Epithelial cell of proximal tubule (primary cell): ENCODE results near the gene SHLD3. TPM values are rescaled to one million over a fixed set of nuclear protein-coding genes. Genes with fewer than 3 reads are reported as not detected.
A peak's percentile ranks its signal among the peaks of the same experiment; 100 is the strongest.
"Not testable (repeated sequence)": the region's sequence is repeated elsewhere in the genome, so short reads cannot be mapped to it uniquely, and the experiment has no call there.

Experiments used
- DNase-seq: peaks from one replicate; pipeline ENCODE4 v3.0.0-alpha.2; 2011; ENCODE audit warnings: low read depth
- H3K4me3 ChIP-seq: 2 replicates; pipeline ENCODE4 v1.5.1; 2011; ENCODE audit warnings: low read depth, mild to moderate bottlenecking, low read length
- CTCF ChIP-seq: conservative IDR thresholded peaks from 2 replicates; pipeline ENCODE4 v1.5.1; 2012; ENCODE audit warnings: low read depth, mild to moderate bottlenecking, low read length
- total RNA-seq: library from RNA; depleted of rRNA; stranded (reverse); fragments of >200 nt; gene quantifications from 2 replicates; pipeline ENCODE4 v1.2.3, GENCODE V29; 2015

SHLD3 gene, protein sequence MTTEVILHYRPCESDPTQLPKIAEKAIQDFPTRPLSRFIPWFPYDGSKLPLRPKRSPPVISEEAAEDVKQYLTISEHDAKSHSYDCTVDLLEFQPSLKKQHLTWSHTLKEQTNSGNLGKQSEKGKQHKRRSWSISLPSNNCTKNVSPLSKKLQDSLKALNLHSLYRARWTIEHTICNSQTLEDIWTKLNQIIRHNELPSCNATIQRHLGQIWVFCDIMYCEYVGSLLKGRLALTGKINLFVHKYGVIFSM
- total RNA-seq, result 1.8 and 2.0 TPM in 2 replicates

- TF ChIP-seq CTCF, result no peak
- DNase-seq, result peak; percentile 74
- peak within 1 kb of the TSS; percentile 94 for H3K4me3 ChIP-seq
Measured at GRCh38 chr5:65624571-65625555, at the start of gene SHLD3, which contains the start of gene TRAPPC13. Gene SHLD3 (plus strand): TSS chr5:65625027. CDS start chr5:65629588, 4,561 bp downstream. Gene TRAPPC13 (plus strand): TSS chr5:65625027. CDS start chr5:65625061, 34 bp downstream.

DNA sequence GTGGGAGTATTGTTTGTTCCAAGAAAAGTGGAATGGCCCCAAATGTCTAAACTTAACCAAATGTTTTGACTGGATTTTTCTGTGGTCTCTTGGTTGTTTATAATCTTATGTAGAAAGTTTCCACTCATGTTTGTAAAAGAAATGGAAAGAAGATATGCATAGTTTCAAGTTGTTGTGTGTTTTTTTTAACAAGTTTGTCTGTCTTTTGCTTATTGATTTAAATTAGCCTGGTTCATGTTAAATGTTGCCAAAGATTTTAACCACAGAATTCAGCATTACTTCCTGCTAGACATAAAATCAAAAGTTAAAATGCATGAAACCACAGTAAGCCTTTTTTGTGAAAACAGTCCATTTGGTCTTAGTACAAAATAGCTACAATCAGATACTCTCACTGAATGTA lies 47.7 kb upstream of the SHLD3 start:
- H3K4me3 ChIP-seq, result no peak overlapping the region

GRCh38 chr5:65588694-65589093 lies 36.1 kb upstream of the SHLD3 start:
- H3K4me3 ChIP-seq, result no peak overlapping the region
- DNase-seq, result no peak
- peak; percentile 9 for TF ChIP-seq CTCF

More for the DNA sequence above, 47.7 kb upstream of the SHLD3 start:
- DNase-seq, result no peak
- no peak for TF ChIP-seq CTCF

DNA sequence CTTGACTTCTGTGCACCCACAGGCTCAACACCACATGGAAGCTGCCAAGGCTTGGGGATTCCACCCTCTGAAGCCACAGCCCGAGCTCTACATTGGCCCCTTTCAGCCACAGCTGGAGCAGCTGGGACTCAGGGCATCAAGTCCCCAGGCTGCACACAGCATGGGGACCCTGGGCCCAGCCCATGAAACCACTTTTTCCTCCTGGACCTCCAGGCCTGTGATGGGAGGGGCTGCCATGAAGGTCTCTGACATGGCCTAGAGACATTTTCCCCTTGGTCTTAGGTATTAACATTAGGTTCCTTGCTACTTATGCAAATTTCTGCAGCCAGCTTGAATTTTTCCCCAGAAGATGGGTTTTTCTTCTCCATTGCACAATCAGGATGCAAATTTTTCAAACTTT lies 23.1 kb upstream of the SHLD3 start:
- not testable (repeated sequence) for H3K4me3 ChIP-seq, DNase-seq

- TF ChIP-seq CTCF, result no peak
- DNase-seq, result peak; percentile 97
Measured at GRCh38 chr5:65611524-65611923, 13.3 kb upstream of the SHLD3 start.

DNA sequence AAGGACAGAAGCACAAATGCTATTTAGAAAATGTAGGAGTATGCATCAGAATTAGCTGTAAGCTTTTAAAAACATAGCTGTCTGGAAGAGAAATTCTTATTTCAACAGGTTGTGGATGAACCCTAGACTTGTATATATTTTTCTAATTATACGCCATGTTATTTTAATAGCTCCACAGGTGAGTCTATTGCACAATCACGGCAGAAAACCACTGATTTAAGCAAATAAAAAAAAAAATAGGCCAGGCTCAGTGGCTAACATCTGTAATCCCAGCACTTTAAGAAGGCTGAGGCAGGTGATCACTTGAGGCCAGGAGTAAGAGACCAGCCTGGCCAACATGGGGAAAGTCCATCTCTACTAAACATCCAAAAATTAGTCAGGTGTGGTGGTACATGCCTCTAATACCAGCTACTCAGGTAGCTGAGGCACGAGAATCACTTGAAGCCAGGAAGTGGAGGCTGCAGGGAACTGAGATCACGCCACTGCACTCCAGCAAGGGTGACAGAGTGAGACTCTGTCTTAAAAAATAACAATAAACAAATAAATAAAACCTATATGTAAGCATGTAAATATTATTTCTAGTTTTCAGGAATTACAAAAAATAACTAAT lies 12.4 kb upstream of the SHLD3 start:
- no peak overlapping the region for H3K4me3 ChIP-seq
- DNase-seq, result no peak
- TF ChIP-seq CTCF, result no peak

More at GRCh38 chr5:65611524-65611923, 13.3 kb upstream of the SHLD3 start:
- no peak overlapping the region for H3K4me3 ChIP-seq

GRCh38 chr5:65620021-65620420 lies 4.8 kb upstream of the SHLD3 start:
- TF ChIP-seq CTCF, result no peak
- DNase-seq, result no peak
- H3K4me3 ChIP-seq, result no peak overlapping the region

GRCh38 chr5:65621961-65622360 lies 2.9 kb upstream of the SHLD3 start:
- not testable (repeated sequence) for DNase-seq, H3K4me3 ChIP-seq
